Astrocyte (in vitro differentiated cells and primary cell): ENCODE data around the gene ARAP1.

Source experiments
- EZH2 ChIP-seq: IDR thresholded peaks from 2 replicates; pipeline ENCODE4 v1.6.1; 2012; ENCODE audit warnings: mild to moderate bottlenecking, low read length, inconsistent platforms; ENCODE audit not compliant: insufficient read depth
- TF ChIP-seq, protein P1 (sequence below): IDR thresholded peaks from 2 replicates; pipeline ENCODE4 v1.5.1; 2011; ENCODE audit warnings: low read depth, mild to moderate bottlenecking, inconsistent platforms, low read length, moderate library complexity; ENCODE audit not compliant: insufficient read depth

DNA sequence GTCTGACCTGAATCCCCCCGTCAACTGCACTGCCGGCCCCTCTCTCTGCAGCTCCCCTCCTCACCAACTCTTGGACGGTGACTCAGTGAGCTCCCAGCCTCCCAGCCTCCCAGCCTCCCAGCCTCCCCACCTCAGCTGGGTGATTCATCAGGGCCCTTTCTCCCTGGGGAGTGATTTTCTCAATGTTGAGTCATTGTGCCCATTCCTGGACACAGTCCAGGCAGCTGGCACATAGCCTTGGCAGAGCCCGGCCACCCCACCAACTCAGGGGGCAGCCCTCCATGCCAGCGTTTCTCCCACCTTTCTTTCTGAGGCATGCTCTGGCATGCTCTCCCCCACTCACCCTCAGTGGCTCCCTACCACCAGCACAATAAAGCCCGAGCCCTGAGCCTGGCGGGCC lies 108.7 kb downstream of the ARAP1 start:
- TF ChIP-seq, protein P1, sequence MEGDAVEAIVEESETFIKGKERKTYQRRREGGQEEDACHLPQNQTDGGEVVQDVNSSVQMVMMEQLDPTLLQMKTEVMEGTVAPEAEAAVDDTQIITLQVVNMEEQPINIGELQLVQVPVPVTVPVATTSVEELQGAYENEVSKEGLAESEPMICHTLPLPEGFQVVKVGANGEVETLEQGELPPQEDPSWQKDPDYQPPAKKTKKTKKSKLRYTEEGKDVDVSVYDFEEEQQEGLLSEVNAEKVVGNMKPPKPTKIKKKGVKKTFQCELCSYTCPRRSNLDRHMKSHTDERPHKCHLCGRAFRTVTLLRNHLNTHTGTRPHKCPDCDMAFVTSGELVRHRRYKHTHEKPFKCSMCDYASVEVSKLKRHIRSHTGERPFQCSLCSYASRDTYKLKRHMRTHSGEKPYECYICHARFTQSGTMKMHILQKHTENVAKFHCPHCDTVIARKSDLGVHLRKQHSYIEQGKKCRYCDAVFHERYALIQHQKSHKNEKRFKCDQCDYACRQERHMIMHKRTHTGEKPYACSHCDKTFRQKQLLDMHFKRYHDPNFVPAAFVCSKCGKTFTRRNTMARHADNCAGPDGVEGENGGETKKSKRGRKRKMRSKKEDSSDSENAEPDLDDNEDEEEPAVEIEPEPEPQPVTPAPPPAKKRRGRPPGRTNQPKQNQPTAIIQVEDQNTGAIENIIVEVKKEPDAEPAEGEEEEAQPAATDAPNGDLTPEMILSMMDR: no peak
- no peak for TF ChIP-seq EZH2
